Glutamatergic neuron (in vitro differentiated cells): ENCODE data around the gene CMTR2. TPM values are rescaled to one million over a fixed set of nuclear protein-coding genes. Genes with fewer than 3 reads are reported as not detected.

Experiments
- DNase-seq: peaks from one replicate; pipeline ENCODE4 v3.0.0; 2022
- H3K27ac Mint-ChIP-seq: one replicate; pipeline ENCODE4 v1.8.0; 2020; ENCODE audit warnings: mild to moderate bottlenecking, mixed read lengths, inconsistent platforms; ENCODE audit not compliant: unreplicated experiment
- H3K27me3 Mint-ChIP-seq: one replicate; pipeline ENCODE4 v1.8.0; 2020; ENCODE audit warnings: mild to moderate bottlenecking, moderate library complexity, mixed read lengths, inconsistent platforms; ENCODE audit not compliant: unreplicated experiment
- H3K36me3 Mint-ChIP-seq: one replicate; pipeline ENCODE4 v1.8.0; 2020; ENCODE audit warnings: mild to moderate bottlenecking, mixed read lengths, inconsistent platforms; ENCODE audit not compliant: unreplicated experiment
- H3K4me1 Mint-ChIP-seq: one replicate; pipeline ENCODE4 v1.8.0; 2020; ENCODE audit warnings: mild to moderate bottlenecking, low read depth, mixed read lengths, inconsistent platforms; ENCODE audit not compliant: unreplicated experiment
- H3K4me3 Mint-ChIP-seq: one replicate; pipeline ENCODE4 v1.8.0; 2020; ENCODE audit warnings: mild to moderate bottlenecking, mixed read lengths, inconsistent platforms; ENCODE audit not compliant: unreplicated experiment
- H3K9me3 Mint-ChIP-seq: one replicate; pipeline ENCODE4 v1.8.0; 2020; ENCODE audit warnings: mild to moderate bottlenecking, moderate library complexity, mixed read lengths, inconsistent platforms; ENCODE audit not compliant: unreplicated experiment
- CTCF ChIP-seq: fragments of 200-600 bp; sonication (generic); IDR thresholded peaks from one replicate; pipeline ENCODE4 v1.5.0; 2021; ENCODE audit not compliant: partially characterized antibody, unreplicated experiment
- total RNA-seq: library from RNA; stranded (reverse); fragmentation: NEBNext Ultra II Directional; extraction: Animal tissue kit (Norgen Biotek cat#: 25700); gene quantifications from one replicate; pipeline ENCODE4 v1.2.1, GENCODE V29; 2021; ENCODE audit not compliant: unreplicated experiment

The CMTR2 gene
- total RNA-seq, 1 donor from 2014 or later, result 14.7 TPM

- Mint-ChIP-seq H3K27ac (peak overlapping the region; percentile 85), H3K36me3 (no peaks in the 10 kb centered on the region), H3K27me3 (peaks cover 1% of the 10 kb centered on the region), H3K4me3 (peak overlapping the region; percentile 21), H3K4me1 (peaks cover 21% of the 10 kb centered on the region), H3K9me3 (peaks cover 6% of the 10 kb centered on the region)
- no peak for TF ChIP-seq CTCF
- peak; percentile 58 for DNase-seq
Observed at GRCh38 chr16:71255721-71256120, 33.5 kb downstream of the CMTR2 start.

- peaks cover 6% of the 10 kb centered on the region for H3K9me3 Mint-ChIP-seq
Observed at GRCh38 chr16:71254832-71255525, 34.2 kb downstream of the CMTR2 start.

GRCh38 chr16:71250461-71251235, 38.6 kb downstream of the CMTR2 start:
- Mint-ChIP-seq H3K4me1 (peaks cover 16% of the 10 kb centered on the region), H3K4me3 (no peak overlapping the region), H3K9me3 (peaks cover 4% of the 10 kb centered on the region), H3K27ac (no peak overlapping the region), H3K36me3 (no peaks in the 10 kb centered on the region), H3K27me3 (peaks cover 3% of the 10 kb centered on the region)
- DNase-seq, result no peak
- TF ChIP-seq CTCF, result no peak

More at GRCh38 chr16:71254832-71255525, 34.2 kb downstream of the CMTR2 start:
- Mint-ChIP-seq H3K27me3 (peaks cover 1% of the 10 kb centered on the region), H3K27ac (peak overlapping the region; percentile 92), H3K4me3 (peak overlapping the region; percentile 67), H3K36me3 (no peaks in the 10 kb centered on the region), H3K4me1 (peaks cover 17% of the 10 kb centered on the region)
- no peak for TF ChIP-seq CTCF
- DNase-seq, result no peak

- peaks cover 3% of the 10 kb centered on the region for H3K27me3 Mint-ChIP-seq
- no peaks in the 10 kb centered on the region for H3K36me3 Mint-ChIP-seq
- H3K4me3 Mint-ChIP-seq, result no peak overlapping the region
- no peak for DNase-seq
- H3K9me3 Mint-ChIP-seq, result peaks cover 1% of the 10 kb centered on the region
- peaks cover 8% of the 10 kb centered on the region for H3K4me1 Mint-ChIP-seq
- H3K27ac Mint-ChIP-seq, result no peak overlapping the region
- TF ChIP-seq CTCF, result no peak
Observed at GRCh38 chr16:71249399-71249798, 39.8 kb downstream of the CMTR2 start.

GRCh38 chr16:71247478-71247877, 41.7 kb downstream of the CMTR2 start:
- Mint-ChIP-seq H3K9me3 (peaks cover 1% of the 10 kb centered on the region), H3K36me3 (no peaks in the 10 kb centered on the region), H3K4me3 (no peak overlapping the region), H3K27ac (no peak overlapping the region), H3K4me1 (peaks cover 8% of the 10 kb centered on the region), H3K27me3 (peaks cover 2% of the 10 kb centered on the region)
- no peak for TF ChIP-seq CTCF
- no peak for DNase-seq
